Measurements from ENCODE around the gene GRID1.

Gene GRID1

DNA sequence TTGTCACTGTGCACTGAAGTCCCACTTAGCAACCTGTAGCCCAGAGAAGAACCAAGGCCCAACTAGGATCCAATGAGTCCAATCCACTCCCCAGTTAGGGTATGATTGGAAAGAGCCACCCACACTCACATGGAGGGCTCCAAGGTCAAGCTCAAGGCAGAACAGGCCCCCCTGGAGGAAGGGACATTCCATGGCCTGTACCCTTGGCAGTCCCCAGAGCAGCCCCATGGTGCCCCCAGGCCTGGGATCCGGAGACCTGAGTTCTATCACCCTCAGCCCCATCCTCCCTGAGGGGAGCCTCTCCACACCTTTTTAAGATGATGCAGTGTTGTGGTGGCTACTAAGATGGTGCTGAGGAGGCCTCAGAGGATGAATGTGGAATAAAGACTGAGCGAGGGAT lies 231.4 kb downstream of the GRID1 start:
- Histone ChIP-seq H3K4me2 (ENCODE audit: low read length) (no peak overlapping the region), H3F3A (ENCODE audit: insufficient read depth, low read length) (no peaks in the 10 kb centered on the region), H3K27me3 (ENCODE audit: insufficient read depth, low read length) (no peaks in the 10 kb centered on the region), H3K79me2 (ENCODE audit: insufficient read depth, low read length) (no peaks in the 10 kb centered on the region), H3K27ac (ENCODE audit: low read depth, low read length, poor library complexity, severe bottlenecking) (no peak overlapping the region), H3K4me3 (ENCODE audit: low read depth, low read length, poor library complexity, severe bottlenecking) (no peak overlapping the region), H4K20me1 (ENCODE audit: insufficient read depth, low read length) (no peaks in the 10 kb centered on the region), H3K36me3 (ENCODE audit: insufficient read depth, low read length) (no peaks in the 10 kb centered on the region), H3K9ac (ENCODE audit: low read length) (no peak overlapping the region), H3K9me2 (ENCODE audit: low read depth, low read length) (no peaks in the 10 kb centered on the region), H3K9me3 (ENCODE audit: low read length) (no peaks in the 10 kb centered on the region), H2AFZ (ENCODE audit: low read length) (no peak overlapping the region), H3K4me1 (ENCODE audit: insufficient read depth, low read length, severe bottlenecking) (no peaks in the 10 kb centered on the region)
- TF ChIP-seq EZH2 (IDR thresholded peaks at IDR 0.05; ENCODE audit: borderline replicate concordance, low read length) (no peak), CTCF (IDR thresholded peaks at IDR 0.05; ENCODE audit: low read length) (no peak)

DNA sequence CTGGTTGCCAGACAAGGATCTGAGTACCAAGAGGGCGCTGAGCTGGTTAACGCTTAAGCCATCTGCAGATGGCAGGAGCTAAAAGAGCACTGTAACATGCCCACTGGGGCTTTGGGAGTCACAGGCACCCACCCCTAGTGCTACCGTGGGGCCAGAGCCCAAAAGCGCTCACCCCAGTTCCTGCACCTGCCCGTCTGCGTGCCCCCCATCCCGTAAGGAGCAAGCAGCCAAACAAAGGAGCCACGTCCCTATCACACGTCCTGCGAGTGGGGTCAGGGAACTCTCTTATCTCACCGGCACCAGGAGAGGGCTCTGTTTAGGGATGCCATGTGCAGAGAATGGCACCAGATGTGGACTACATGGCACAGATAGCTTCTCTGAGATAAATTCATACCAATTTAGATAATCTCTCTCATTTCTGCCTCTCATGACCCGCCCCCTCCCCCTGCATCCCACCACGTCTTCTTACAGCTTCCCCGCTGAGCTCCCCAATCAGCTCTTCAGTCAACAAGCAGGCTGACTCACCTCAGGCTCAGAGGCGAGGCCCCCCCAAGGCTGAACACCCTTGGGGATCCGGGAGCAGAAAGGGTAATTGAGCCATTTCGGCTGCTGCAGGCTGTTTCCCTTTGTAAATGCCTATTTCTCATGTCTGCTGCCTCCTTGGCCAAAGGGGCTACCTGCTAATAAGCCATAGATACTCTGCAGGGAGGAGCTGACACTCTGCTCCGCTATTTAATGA lies 235.7 kb downstream of the GRID1 start:
- Histone ChIP-seq H3F3A (ENCODE audit: insufficient read depth, low read length) (no peaks in the 10 kb centered on the region), H3K4me3 (ENCODE audit: low read depth, low read length, poor library complexity, severe bottlenecking) (no peak overlapping the region), H3K4me1 (ENCODE audit: insufficient read depth, low read length, severe bottlenecking) (no peaks in the 10 kb centered on the region), H3K27ac (ENCODE audit: low read depth, low read length, poor library complexity, severe bottlenecking) (no peak overlapping the region), H3K36me3 (ENCODE audit: insufficient read depth, low read length) (no peaks in the 10 kb centered on the region), H4K20me1 (ENCODE audit: insufficient read depth, low read length) (no peaks in the 10 kb centered on the region), H3K9me3 (ENCODE audit: low read length) (no peaks in the 10 kb centered on the region), H3K9me2 (ENCODE audit: low read depth, low read length) (no peaks in the 10 kb centered on the region), H3K9ac (ENCODE audit: low read length) (no peak overlapping the region), H3K27me3 (ENCODE audit: insufficient read depth, low read length) (no peaks in the 10 kb centered on the region), H3K79me2 (ENCODE audit: insufficient read depth, low read length) (no peaks in the 10 kb centered on the region), H3K4me2 (ENCODE audit: low read length) (no peak overlapping the region), H2AFZ (ENCODE audit: low read length) (no peak overlapping the region)
- TF ChIP-seq CTCF (IDR thresholded peaks at IDR 0.05; ENCODE audit: low read length) (no peak), EZH2 (IDR thresholded peaks at IDR 0.05; ENCODE audit: borderline replicate concordance, low read length) (no peak)

GRCh38 chr10:86130041-86130440 lies 236.6 kb downstream of the GRID1 start:
- Histone ChIP-seq H3F3A (ENCODE audit: insufficient read depth, low read length) (no peaks in the 10 kb centered on the region), H3K27me3 (ENCODE audit: insufficient read depth, low read length) (no peaks in the 10 kb centered on the region), H3K9me2 (ENCODE audit: low read depth, low read length) (no peaks in the 10 kb centered on the region)

More at GRCh38 chr10:86130041-86130440, 236.6 kb downstream of the GRID1 start:
- H3K4me1 ChIP-seq (ENCODE audit: insufficient read depth, low read length, severe bottlenecking): no peaks in the 10 kb centered on the region
- TF ChIP-seq CTCF (IDR thresholded peaks at IDR 0.05; ENCODE audit: low read length) (no peak), EZH2 (IDR thresholded peaks at IDR 0.05; ENCODE audit: borderline replicate concordance, low read length) (no peak)
- H3K4me2 ChIP-seq (ENCODE audit: low read length): no peak overlapping the region
- H4K20me1 ChIP-seq (ENCODE audit: insufficient read depth, low read length): no peaks in the 10 kb centered on the region
- H2AFZ ChIP-seq (ENCODE audit: low read length): no peak overlapping the region
- no peak overlapping the region for H3K9ac ChIP-seq (ENCODE audit: low read length)
- no peaks in the 10 kb centered on the region for H3K79me2 ChIP-seq (ENCODE audit: insufficient read depth, low read length)
- no peak overlapping the region for H3K27ac ChIP-seq (ENCODE audit: low read depth, low read length, poor library complexity, severe bottlenecking)
- no peaks in the 10 kb centered on the region for H3K36me3 ChIP-seq (ENCODE audit: insufficient read depth, low read length)
- no peaks in the 10 kb centered on the region for H3K9me3 ChIP-seq (ENCODE audit: low read length)
- no peak overlapping the region for H3K4me3 ChIP-seq (ENCODE audit: low read depth, low read length, poor library complexity, severe bottlenecking)
